ENCODE data around the gene PPP2R5C.
A peak's percentile ranks its signal among the peaks of the same experiment; 100 is the strongest.

The PPP2R5C gene

GRCh38 chr14:101813171-101813759 lies 51.8 kb downstream of the PPP2R5C start:
- no peak overlapping the region for H3K27ac ChIP-seq (ENCODE audit: extremely low read depth, low read depth, low read length)
- peak; percentile 64 for TF ChIP-seq KLF1 (tag by site-specific recombination; IDR thresholded peaks at IDR 0.05)
- TF ChIP-seq ZNF692 (tag by site-specific recombination; IDR thresholded peaks at IDR 0.05), result peak; percentile 86
- peak; percentile 79; the same call in 1 of the 2 replicates for TF ChIP-seq ZFP69B (tag by site-specific recombination; IDR thresholded peaks at IDR 0.05)
- no peak for TF ChIP-seq ZNF341 (tag by site-specific recombination; IDR thresholded peaks at IDR 0.05; ENCODE audit: low read depth)
- H3K4me1 ChIP-seq (ENCODE audit: control insufficient read depth, insufficient read depth, low read length), result peaks cover 12% of the 10 kb centered on the region
- POLR2A ChIA-PET, result no interaction called here
- peaks cover 0 to 12% of the 10 kb centered on the region in 2 experiments; a peak in 2 of 3 replicates for H3K36me3 ChIP-seq (ENCODE audit: control insufficient read depth in 2 of 2, insufficient read depth in 1 of 2, low read length in 2 of 2)
- no peaks in the 10 kb centered on the region for H3K9me3 ChIP-seq (ENCODE audit: control insufficient read depth, insufficient read depth, low read depth, low read length)
- no peak overlapping the region for H3K4me3 ChIP-seq (ENCODE audit: low read depth, low read length)
- CTCF ChIA-PET, result interaction anchor here (0.6 kb wide), 1 partner anchor 921 kb away, joined by 3 read pairs; no protein-coding TSS in a partner anchor

DNA sequence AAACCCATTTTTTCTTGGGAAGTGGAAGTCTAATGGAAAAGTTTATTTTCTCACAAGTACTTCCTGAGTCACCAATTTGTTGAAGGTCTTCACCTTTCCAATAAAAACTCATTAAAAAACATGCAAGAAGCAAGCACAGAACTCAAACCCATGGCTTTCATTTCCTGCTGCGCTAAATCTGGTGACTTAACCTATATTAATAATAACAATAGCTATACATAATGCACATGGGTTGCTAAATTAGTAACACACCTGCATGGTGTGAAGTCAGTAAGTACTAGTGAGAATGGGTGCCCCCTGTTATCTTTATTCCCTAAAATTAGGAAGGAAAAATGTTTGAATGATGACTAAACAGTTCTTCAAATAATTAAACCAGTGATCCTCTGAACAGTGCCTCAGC lies 52.3 kb downstream of the PPP2R5C start:
- TF ChIP-seq KLF17 (tag by site-specific recombination; IDR thresholded peaks at IDR 0.05), result no peak
- no peak for TF ChIP-seq SP3 (tag by site-specific recombination; IDR thresholded peaks at IDR 0.05)
- TF ChIP-seq GFI1B (tag by site-specific recombination; IDR thresholded peaks at IDR 0.05), result no peak
- no peak for TF ChIP-seq BCL11B (tag by site-specific recombination; IDR thresholded peaks at IDR 0.05; ENCODE audit: low read depth)
- TF ChIP-seq ZNF658 (tag by site-specific recombination; IDR thresholded peaks at IDR 0.05), result no peak
- TF ChIP-seq ZNF37A (tag by site-specific recombination; IDR thresholded peaks at IDR 0.05), result no peak
- TF ChIP-seq ZNF311 (tag by site-specific recombination; IDR thresholded peaks at IDR 0.05; ENCODE audit: borderline replicate concordance), result no peak
- TF ChIP-seq ZNF354C (tag by site-specific recombination; IDR thresholded peaks at IDR 0.05; ENCODE audit: borderline replicate concordance, low read depth), result no peak
- TF ChIP-seq ZNF600 (tag by site-specific recombination; IDR thresholded peaks at IDR 0.05), result no peak
- no peak for TF ChIP-seq TSHZ1 (tag by site-specific recombination; IDR thresholded peaks at IDR 0.05; ENCODE audit: borderline replicate concordance)
- TF ChIP-seq ZNF169 (tag by site-specific recombination; IDR thresholded peaks at IDR 0.05), result no peak
- Histone ChIP-seq H3K36me3 (ENCODE audit: control insufficient read depth in 2 of 2, insufficient read depth in 1 of 2, low read length in 2 of 2) (peaks cover 0 to 13% of the 10 kb centered on the region in 2 experiments; a peak in 2 of 3 replicates), H3K27ac (ENCODE audit: extremely low read depth, low read depth, low read length) (no peak overlapping the region), H3K9me3 (ENCODE audit: control insufficient read depth, insufficient read depth, low read depth, low read length) (no peaks in the 10 kb centered on the region), H3K4me1 (ENCODE audit: control insufficient read depth, insufficient read depth, low read length) (peaks cover 6% of the 10 kb centered on the region; the same call in 1 of the 2 replicates), H3K4me3 (ENCODE audit: low read depth, low read length) (no peak overlapping the region)
- POLR2A ChIA-PET, result no interaction called here
- CTCF ChIA-PET, result no interaction called here

GRCh38 chr14:101814934-101815333 lies 53.4 kb downstream of the PPP2R5C start:
- no peaks in the 10 kb centered on the region for H3K9me3 ChIP-seq (ENCODE audit: control insufficient read depth, insufficient read depth, low read depth, low read length)
- no peak for TF ChIP-seq ZNF433 (tag by site-specific recombination; IDR thresholded peaks at IDR 0.05; ENCODE audit: low read depth)
- H3K36me3 ChIP-seq (ENCODE audit: control insufficient read depth in 2 of 2, insufficient read depth in 1 of 2, low read length in 2 of 2), result peaks cover 0 to 24% of the 10 kb centered on the region in 2 experiments; a peak in 2 of 3 replicates
- peaks cover 6% of the 10 kb centered on the region; the same call in 1 of the 2 replicates for H3K4me1 ChIP-seq (ENCODE audit: control insufficient read depth, insufficient read depth, low read length)
- H3K27ac ChIP-seq (ENCODE audit: extremely low read depth, low read depth, low read length), result no peak overlapping the region
- POLR2A ChIA-PET, result no interaction called here
- H3K4me3 ChIP-seq (ENCODE audit: low read depth, low read length), result no peak overlapping the region
- CTCF ChIA-PET, result no interaction called here

Data from HEK293 (cell line).